Measurements from ENCODE around the gene NDUFS8. TPM values are rescaled to one million over a fixed set of nuclear protein-coding genes. Genes with fewer than 3 reads are reported as not detected.
A peak's percentile ranks its signal among the peaks of the same experiment; 100 is the strongest.

Gene NDUFS8
- total and polyA plus RNA-seq, 2 of the 13 experiments (the other 11 are each of a cell fraction or from before 2014, with no cell fraction given), result 96.7 to 158 TPM

DNA sequence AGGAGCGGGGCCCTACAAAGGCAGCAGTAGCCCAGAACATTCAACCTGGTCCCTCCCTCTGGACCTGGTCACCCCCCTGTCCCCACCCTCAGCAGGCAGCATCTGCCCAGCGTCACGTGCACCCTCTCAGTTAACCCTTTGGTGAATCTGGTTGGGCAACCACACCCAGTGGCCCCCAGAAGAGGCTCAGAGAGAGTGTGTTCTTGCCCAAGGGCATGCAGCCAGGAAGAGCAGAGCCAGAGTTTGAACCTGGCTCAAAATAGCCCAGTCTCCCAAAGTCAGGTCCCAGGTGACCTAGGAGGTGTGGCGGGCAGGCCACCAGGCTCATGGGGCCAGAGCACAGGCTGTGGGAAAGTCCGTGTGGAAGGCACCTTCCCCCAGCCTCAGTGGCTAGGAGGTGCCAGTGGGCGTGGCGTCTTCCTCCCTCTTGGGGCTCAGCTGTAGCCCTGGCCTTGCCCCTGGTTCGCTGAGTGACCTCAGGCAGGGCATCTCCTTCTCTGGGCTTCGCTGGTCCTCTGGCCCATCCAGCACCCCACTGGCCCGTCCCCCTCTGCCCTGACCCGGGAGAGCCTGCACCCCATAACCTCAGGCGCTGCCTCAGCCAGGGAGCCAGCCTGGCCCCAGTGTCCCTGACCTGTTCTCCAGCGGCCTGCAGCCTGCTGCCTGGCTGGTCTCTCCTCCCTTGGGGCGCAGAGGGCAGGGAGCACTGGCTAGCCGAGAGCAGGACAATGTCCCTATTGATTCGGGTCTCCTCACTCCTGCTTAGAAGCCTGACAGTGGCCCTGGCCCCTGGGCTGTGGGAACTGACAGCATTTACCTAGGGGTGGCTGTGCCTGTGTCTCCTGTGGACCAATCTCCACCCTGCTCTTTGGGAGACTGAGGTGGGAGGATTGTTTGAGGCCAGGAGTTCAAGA lies 13.3 kb upstream of the NDUFS8 start (continued):
- TF ChIP-seq TARDBP (CRISPR knock-in tag; IDR thresholded peaks at IDR 0.05) (peak; percentile 80), SP1 (IDR thresholded peaks at IDR 0.05) (no peak), SP1 (CRISPR knock-in tag; IDR thresholded peaks at IDR 0.05) (no peak), ZNF234 (CRISPR knock-in tag; conservative IDR thresholded peaks at IDR 0.05) (peak; percentile 82; the same call in 1 of the 2 replicates), ATF7-NPFF (CRISPR knock-in tag; IDR thresholded peaks at IDR 0.05; ENCODE audit: low read depth) (no peak; the same call in 1 of the 2 replicates), ZNF703 (CRISPR knock-in tag; IDR thresholded peaks at IDR 0.05; ENCODE audit: borderline replicate concordance) (no peak)
- TF ChIP-seq, protein P1, sequence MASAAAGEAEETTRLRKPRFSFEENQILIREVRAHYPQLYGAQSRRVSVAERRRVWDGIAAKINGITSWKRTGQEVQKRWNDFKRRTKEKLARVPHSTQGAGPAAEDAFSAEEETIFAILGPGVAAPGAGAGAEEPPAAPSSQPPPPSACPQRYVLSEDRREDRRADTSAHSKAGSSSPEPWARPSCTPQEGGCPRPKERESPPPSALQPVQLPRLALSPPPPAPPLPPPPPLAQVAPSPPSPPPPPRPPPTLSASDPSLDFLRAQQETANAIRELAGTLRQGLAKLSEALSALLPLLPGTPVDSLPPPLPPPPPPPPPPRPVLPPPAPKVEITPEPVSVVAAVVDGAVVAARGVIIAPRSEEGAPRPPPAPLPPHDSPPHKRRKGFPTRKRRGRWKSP (CRISPR knock-in tag; IDR thresholded peaks at IDR 0.05), result no peak

- H3K4me1 ChIP-seq (ENCODE audit: insufficient read depth, low read length), result peaks cover 75% of the 10 kb centered on the region
- 0 out of 2 replicates have a peak overlapping the region, but pooled peaks have one; percentile 95 for H3K4me2 ChIP-seq (ENCODE audit: low read depth, low read length)
- H3K27me3 ChIP-seq (ENCODE audit: control insufficient read depth in 1 of 2, insufficient read depth in 2 of 2, low read length in 2 of 2), result no peaks in the 10 kb centered on the region
- 0 out of 2 replicates have a peak overlapping the region, but pooled peaks have one; percentile 11 for H3K9ac ChIP-seq (ENCODE audit: insufficient read depth, low read depth, low read length)
- ChIA-PET POLR2A (no interaction called here), CTCF (ENCODE audit: low intra/inter-chr PET ratio, low total read pairs) (no interaction called here)
- in situ Hi-C loops (cut with HindIII; ENCODE audit: extremely low pct_ligation_motif_present, low pct_unique_long_range_greater_than_20kb) (no loop called here), intact Hi-C loops (cut with micrococcal nuclease; ENCODE audit: unreplicated experiment) (loop anchor here (1.0 kb wide), 1 partner anchor 9 kb away; no protein-coding TSS in a partner anchor)
- no peaks in the 10 kb centered on the region for H4K20me1 ChIP-seq (ENCODE audit: insufficient read depth, low read length)
- DNase-seq (ENCODE audit: low spot score) (no peak), ATAC-seq (no peak), FAIRE-seq (no peak)
- WGBS (ENCODE audit: low lambda C conversion rate), result 88% methylated on average over 18 of the region's 27 CpGs
- no peak overlapping the region for H2AFZ ChIP-seq (ENCODE audit: low read length)
- peak overlapping the region; percentile 87 for H3K27ac ChIP-seq (ENCODE audit: extremely low read length, insufficient read depth, low read length)
- H3K36me3 ChIP-seq (replicated peaks in 1 of 2; ENCODE audit: control insufficient read depth in 1 of 2, insufficient read depth in 2 of 2, low read length in 2 of 2), result no peaks in the 10 kb centered on the region
- H3K9me3 ChIP-seq (ENCODE audit: low read length), result no peaks in the 10 kb centered on the region
- H3K79me2 ChIP-seq (ENCODE audit: insufficient read depth, low read length), result no peaks in the 10 kb centered on the region
- no peak overlapping the region for H3K4me3 ChIP-seq (replicated peaks in 1 of 3; ENCODE audit: insufficient read depth in 1 of 3, low read depth in 2 of 3, low read length in 3 of 3)
- BruUV-seq (replicated peaks), result no TSS peak
- TF ChIP-seq ZMYM4 (CRISPR knock-in tag; IDR thresholded peaks at IDR 0.05) (no peak), PAXIP1 (CRISPR knock-in tag; conservative IDR thresholded peaks at IDR 0.05) (no peak)
- TF ChIP-seq, protein P2, sequence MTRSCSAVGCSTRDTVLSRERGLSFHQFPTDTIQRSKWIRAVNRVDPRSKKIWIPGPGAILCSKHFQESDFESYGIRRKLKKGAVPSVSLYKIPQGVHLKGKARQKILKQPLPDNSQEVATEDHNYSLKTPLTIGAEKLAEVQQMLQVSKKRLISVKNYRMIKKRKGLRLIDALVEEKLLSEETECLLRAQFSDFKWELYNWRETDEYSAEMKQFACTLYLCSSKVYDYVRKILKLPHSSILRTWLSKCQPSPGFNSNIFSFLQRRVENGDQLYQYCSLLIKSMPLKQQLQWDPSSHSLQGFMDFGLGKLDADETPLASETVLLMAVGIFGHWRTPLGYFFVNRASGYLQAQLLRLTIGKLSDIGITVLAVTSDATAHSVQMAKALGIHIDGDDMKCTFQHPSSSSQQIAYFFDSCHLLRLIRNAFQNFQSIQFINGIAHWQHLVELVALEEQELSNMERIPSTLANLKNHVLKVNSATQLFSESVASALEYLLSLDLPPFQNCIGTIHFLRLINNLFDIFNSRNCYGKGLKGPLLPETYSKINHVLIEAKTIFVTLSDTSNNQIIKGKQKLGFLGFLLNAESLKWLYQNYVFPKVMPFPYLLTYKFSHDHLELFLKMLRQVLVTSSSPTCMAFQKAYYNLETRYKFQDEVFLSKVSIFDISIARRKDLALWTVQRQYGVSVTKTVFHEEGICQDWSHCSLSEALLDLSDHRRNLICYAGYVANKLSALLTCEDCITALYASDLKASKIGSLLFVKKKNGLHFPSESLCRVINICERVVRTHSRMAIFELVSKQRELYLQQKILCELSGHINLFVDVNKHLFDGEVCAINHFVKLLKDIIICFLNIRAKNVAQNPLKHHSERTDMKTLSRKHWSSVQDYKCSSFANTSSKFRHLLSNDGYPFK (CRISPR knock-in tag; IDR thresholded peaks at IDR 0.05; ENCODE audit: borderline replicate concordance), result no peak
- TF ChIP-seq, protein P3, sequence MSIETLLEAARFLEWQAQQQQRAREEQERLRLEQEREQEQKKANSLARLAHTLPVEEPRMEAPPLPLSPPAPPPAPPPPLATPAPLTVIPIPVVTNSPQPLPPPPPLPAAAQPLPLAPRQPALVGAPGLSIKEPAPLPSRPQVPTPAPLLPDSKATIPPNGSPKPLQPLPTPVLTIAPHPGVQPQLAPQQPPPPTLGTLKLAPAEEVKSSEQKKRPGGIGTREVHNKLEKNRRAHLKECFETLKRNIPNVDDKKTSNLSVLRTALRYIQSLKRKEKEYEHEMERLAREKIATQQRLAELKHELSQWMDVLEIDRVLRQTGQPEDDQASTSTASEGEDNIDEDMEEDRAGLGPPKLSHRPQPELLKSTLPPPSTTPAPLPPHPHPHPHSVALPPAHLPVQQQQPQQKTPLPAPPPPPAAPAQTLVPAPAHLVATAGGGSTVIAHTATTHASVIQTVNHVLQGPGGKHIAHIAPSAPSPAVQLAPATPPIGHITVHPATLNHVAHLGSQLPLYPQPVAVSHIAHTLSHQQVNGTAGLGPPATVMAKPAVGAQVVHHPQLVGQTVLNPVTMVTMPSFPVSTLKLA (IDR thresholded peaks at IDR 0.05), result peak; percentile 41; the same call in 1 of the 2 replicates
Measured at GRCh38 chr11:68017980-68018729, 12.3 kb upstream of the NDUFS8 start.
